HepG2 (cell line): ENCODE measurements around the gene COL27A1.

ENCODE experiments used
- NFE2L1 ChIP-seq: sonication (generic); formaldehyde crosslinking; IDR thresholded peaks from 2 replicates; pipeline ENCODE4 v1.4.0; 2020; ENCODE audit warnings: missing genetic modification reagents, mild to moderate bottlenecking, borderline replicate concordance
- PHF8 ChIP-seq: sonication (generic); formaldehyde crosslinking; IDR thresholded peaks from 2 replicates; pipeline ENCODE4 v1.5.0; 2020; ENCODE audit warnings: missing genetic modification reagents
- RFX5 ChIP-seq: IDR thresholded peaks from 2 replicates; pipeline ENCODE4 v1.6.1; 2011; ENCODE audit warnings: low read depth, low read length, improper control_type of control experiment
- RXRA ChIP-seq: sonication (generic); formaldehyde crosslinking; IDR thresholded peaks from 2 replicates; pipeline ENCODE4 v1.5.1; 2020; ENCODE audit warnings: missing genetic modification reagents
- TF ChIP-seq, protein P1 (sequence below): sonication (generic); formaldehyde crosslinking; IDR thresholded peaks from 2 replicates; pipeline ENCODE4 v1.4.0; 2020; ENCODE audit warnings: missing genetic modification reagents

DNA sequence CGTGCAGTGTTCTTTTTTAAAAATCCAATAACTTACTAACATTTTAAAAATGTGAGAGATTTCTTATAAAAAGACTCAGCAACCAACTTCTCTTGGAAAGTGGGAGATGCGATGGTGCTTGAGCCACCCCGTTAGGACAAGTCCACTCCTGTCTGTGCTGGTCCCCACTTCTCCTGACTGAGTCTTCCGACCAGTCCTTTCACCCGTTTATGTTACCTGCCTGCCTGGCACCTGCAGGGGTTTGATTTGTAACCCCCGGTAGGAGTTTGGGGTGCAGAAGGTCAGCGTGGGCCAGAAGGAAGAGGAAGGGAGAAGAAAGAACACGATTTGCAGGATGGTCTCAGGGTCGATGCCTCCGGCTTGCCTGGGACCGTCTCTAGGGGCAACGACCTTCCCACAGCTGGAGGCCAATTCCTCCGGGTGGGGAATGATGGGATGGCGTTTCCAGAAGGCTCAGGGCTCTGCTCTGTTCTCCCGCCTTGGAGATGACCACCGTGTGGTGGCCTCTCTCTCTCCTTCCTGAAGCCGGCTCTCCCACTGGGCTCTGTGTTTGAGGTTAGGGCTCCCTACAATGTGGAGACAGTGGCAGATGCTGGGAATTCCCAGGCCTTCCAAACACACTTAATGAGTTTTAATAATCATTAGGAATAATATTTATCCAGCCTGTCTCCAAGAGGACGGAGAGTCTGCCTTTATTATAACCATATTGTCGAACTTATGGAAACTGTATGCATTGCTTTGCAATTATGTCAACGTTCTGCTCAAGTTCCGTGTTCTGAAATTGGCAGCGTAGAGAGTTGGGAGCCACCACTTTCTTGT lies 14.8 kb downstream of the COL27A1 start:
- no peak for TF ChIP-seq RXRA (CRISPR knock-in tag)
- TF ChIP-seq RFX5 = no peak
- TF ChIP-seq, protein P1, sequence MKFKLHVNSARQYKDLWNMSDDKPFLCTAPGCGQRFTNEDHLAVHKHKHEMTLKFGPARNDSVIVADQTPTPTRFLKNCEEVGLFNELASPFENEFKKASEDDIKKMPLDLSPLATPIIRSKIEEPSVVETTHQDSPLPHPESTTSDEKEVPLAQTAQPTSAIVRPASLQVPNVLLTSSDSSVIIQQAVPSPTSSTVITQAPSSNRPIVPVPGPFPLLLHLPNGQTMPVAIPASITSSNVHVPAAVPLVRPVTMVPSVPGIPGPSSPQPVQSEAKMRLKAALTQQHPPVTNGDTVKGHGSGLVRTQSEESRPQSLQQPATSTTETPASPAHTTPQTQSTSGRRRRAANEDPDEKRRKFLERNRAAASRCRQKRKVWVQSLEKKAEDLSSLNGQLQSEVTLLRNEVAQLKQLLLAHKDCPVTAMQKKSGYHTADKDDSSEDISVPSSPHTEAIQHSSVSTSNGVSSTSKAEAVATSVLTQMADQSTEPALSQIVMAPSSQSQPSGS (CRISPR knock-in tag) = no peak
- TF ChIP-seq NFE2L1 (CRISPR knock-in tag) = no peak
- no peak for TF ChIP-seq PHF8 (CRISPR knock-in tag)
